Fibroblast of pulmonary artery (primary cell): Measurements from ENCODE around the gene CDYL2.
"Not testable (repeated sequence)": the region's sequence is repeated elsewhere in the genome, so short reads cannot be mapped to it uniquely, and the experiment has no call there.

ENCODE experiments used
- DNase-seq: peaks from one replicate; pipeline ENCODE4 v3.0.0-alpha.2; 2010; ENCODE audit warnings: low read depth
- H3K4me3 ChIP-seq: replicated peaks from 2 replicates; pipeline ENCODE4 v1.5.1; 2011; ENCODE audit warnings: low read depth, mild to moderate bottlenecking, control low read depth, low read length, moderate library complexity
- TF ChIP-seq, protein P1 (sequence below): IDR thresholded peaks from 2 replicates; pipeline ENCODE4 v1.5.1; 2011; ENCODE audit warnings: mild to moderate bottlenecking, control low read depth, low read length, inconsistent platforms; ENCODE audit errors: missing control alignments

Gene CDYL2

DNA sequence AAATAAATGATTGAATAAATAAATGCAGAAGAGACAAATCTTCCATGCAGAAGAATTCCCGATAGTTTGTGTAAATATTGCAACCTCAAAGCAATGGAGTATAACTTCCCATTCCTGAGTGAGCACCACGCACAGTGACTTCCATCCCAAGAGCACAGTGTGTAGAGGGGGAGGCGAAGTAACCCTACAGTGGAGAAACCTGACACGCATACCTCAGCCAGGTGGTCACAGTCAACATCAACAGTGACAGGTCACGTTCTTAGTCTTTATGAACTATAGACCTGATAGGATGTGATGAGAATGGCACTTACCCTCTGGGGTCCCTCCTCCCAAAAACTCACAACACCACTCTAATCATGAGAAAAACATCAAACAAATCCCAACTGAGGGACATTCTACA is 152.0 kb downstream of the CDYL2 start:
- H3K4me3 ChIP-seq: no peak overlapping the region
- TF ChIP-seq, protein P1, sequence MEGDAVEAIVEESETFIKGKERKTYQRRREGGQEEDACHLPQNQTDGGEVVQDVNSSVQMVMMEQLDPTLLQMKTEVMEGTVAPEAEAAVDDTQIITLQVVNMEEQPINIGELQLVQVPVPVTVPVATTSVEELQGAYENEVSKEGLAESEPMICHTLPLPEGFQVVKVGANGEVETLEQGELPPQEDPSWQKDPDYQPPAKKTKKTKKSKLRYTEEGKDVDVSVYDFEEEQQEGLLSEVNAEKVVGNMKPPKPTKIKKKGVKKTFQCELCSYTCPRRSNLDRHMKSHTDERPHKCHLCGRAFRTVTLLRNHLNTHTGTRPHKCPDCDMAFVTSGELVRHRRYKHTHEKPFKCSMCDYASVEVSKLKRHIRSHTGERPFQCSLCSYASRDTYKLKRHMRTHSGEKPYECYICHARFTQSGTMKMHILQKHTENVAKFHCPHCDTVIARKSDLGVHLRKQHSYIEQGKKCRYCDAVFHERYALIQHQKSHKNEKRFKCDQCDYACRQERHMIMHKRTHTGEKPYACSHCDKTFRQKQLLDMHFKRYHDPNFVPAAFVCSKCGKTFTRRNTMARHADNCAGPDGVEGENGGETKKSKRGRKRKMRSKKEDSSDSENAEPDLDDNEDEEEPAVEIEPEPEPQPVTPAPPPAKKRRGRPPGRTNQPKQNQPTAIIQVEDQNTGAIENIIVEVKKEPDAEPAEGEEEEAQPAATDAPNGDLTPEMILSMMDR: no peak
- no peak for DNase-seq

DNA sequence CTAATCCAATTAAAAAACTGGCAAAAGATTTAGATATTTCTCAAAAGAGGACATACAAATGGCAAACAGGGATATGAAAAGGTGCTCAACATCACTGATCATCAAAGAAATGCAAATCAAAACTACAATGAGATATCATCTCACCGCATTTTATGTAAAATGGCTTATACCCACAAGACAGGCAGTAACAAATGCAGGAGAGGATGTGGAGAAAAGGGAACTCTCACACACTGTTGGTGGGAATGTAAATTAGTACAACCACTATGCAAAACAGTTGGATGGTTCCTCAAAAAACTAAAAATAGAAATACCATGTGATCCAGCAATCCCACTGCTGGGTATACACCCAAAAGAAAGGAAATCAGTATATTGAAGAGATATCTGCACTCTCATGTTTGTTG is 154.1 kb downstream of the CDYL2 start:
- not testable (repeated sequence) for H3K4me3 ChIP-seq

DNA sequence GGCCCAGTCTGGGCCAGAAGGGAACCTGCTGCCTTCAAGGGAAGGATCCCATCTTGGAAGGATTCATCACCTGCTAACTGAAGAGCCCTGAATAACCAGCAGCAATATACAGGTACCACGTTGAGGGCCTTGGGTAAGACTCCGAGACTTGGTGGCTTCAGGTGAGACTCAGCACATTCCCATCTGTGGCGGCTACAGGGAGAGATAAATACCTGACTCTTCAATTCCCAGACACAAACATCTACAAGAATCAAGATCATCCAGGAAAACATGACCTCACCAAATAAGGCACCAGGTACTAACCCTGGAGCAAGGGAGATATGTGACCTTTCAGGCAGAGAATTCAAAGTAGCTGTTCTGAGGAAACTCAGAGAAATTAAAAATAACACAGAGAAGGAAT is 164.1 kb downstream of the CDYL2 start:
- H3K4me3 ChIP-seq: no peak overlapping the region
- no peak for DNase-seq
- TF ChIP-seq, protein P1: no peak

More for the DNA sequence above, 154.1 kb downstream of the CDYL2 start:
- not testable (repeated sequence) for DNase-seq

DNA sequence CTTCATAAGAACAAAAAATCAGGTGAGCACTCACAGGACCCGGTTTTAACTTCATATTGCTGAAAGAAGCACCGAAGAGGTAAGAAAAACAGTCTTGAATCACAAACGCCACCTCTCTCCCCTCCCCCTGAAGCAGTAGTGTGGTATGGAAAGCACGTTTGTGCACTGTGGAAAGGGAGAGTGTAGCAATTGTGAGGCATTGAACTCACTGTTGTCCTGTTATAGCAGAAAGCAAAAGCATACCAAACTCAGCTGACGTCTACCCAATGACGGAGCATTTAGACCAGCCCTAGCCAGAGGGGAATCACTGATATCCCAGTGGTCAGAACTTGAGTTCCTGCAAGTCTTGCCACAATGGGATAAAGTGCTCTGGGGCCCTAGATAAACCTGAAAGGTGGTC is 164.8 kb downstream of the CDYL2 start:
- H3K4me3 ChIP-seq: no peak overlapping the region
- DNase-seq: no peak
- TF ChIP-seq, protein P1: no peak

DNA sequence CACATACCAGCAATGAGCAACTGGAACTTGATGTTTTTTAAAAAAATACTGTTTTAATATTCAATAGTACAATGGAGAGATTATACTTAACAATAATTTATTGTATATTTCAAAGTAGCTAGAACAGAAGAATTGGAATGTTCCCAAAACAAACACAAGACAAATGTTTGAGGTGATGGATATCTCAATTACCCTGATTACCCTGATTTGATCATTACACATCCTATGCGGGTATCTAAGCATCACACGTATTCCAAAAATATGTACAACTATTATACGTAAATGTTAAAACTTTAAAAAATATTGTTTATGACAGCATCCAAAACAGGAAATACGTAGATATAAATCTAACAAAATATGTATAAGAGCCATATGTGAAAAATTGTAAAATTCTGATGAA is 166.8 kb downstream of the CDYL2 start:
- no peak for DNase-seq
- TF ChIP-seq, protein P1: no peak
- no peak overlapping the region for H3K4me3 ChIP-seq

DNA sequence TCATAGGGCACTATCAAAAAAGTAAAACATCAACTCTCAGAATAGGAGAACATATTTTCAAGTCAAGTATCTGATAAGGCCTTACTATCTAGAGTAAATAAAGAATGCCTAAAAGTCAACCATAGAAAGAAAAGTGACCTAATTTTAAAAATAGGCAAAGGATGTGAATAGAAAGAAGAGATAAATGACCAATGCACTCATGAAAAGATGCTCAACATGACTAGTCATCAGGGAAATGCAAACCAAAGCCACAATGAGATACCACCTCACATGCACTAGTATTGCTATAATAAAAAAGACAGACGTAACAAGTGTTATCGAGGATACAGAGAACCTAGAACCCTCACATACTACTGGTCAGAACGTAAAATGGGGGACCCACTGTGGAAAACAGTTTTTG is 172.8 kb downstream of the CDYL2 start:
- H3K4me3 ChIP-seq: no peak overlapping the region
- peak; percentile 9 for DNase-seq
- TF ChIP-seq, protein P1: no peak

DNA sequence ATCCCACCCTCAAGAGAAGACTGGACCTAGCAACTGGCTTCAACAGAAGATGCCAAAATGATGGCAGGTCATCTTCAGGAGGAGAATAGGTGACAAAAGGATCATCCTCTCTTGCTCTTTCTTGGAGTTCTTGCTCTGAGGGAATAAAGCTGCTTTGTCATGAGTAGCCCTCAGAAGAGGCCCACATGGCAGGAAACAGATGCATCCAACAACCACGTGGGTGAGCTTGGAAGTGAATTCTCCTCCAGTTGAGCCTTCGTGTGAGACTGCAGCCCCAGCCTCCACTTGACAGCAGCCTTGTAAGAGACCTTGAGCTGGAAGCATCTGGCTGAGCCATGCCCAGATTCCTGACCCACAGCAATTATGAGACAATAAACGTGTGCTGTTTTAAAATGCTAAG is 176.1 kb downstream of the CDYL2 start:
- no peak for DNase-seq
- TF ChIP-seq, protein P1: no peak
- no peak overlapping the region for H3K4me3 ChIP-seq

DNA sequence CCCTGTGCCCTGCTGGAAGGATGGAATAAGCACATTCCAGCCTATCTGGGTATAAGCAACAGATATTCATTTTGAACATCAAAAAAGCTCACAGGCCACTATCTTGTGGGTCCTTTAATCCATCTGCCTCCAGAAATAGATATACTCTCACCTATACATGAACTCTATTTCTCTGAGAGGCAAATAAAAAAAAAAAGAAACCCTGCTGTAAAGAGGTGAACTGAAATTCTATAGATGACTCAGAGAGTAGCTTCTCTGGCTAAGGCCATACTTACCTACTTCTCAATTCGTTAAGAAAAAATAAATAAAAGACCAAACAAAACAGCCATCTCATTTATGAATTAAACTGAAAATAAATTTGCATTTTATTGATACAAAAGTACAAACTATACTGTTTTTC is 177.3 kb downstream of the CDYL2 start:
- TF ChIP-seq, protein P1: no peak
- H3K4me3 ChIP-seq: no peak overlapping the region
- DNase-seq: no peak
